GM12891 (cell line): Measurements from ENCODE around the gene CWF19L1.

ENCODE experiments used
- POLR2A ChIP-seq: IDR thresholded peaks from 2 replicates; pipeline ENCODE4 v1.6.1; 2011; ENCODE audit warnings: low read depth, low read length, control low read depth
- POLR2AphosphoS5 ChIP-seq: IDR thresholded peaks from 2 replicates; pipeline ENCODE4 v1.6.1; 2011; ENCODE audit warnings: low read depth, low read length, control low read depth
- TAF1 ChIP-seq: IDR thresholded peaks from 2 replicates; pipeline ENCODE4 v1.6.1; 2011; ENCODE audit warnings: low read depth, low read length, control low read depth

GRCh38 chr10:100307684-100308083, 40.2 kb upstream of the CWF19L1 start:
- TF ChIP-seq POLR2AphosphoS5 (no peak), POLR2A (no peak), TAF1 (no peak)
